HPDE6-E6E7 (cell line): ENCODE data around the gene PLA2G2F.

Experiments
- DNase-seq: peaks from one replicate; pipeline ENCODE4 v3.0.0; 2011; ENCODE audit warnings: missing footprints; ENCODE audit errors: extremely low spot score

Gene PLA2G2F

GRCh38 chr1:20168564-20169491 is 29.7 kb downstream of the PLA2G2F start:
- no peak for DNase-seq

- DNase-seq = no peak
These were observed 30.8 kb downstream of the PLA2G2F start for GRCh38 chr1:20169932-20170331.

- DNase-seq = no peak
These were observed 33.0 kb downstream of the PLA2G2F start for GRCh38 chr1:20172033-20172590.

GRCh38 chr1:20174937-20175666 is 36.0 kb downstream of the PLA2G2F start:
- no peak for DNase-seq

- no peak for DNase-seq
These were observed 39.7 kb downstream of the PLA2G2F start for GRCh38 chr1:20178634-20179370.

- no peak for DNase-seq
These were observed 40.4 kb downstream of the PLA2G2F start for GRCh38 chr1:20179371-20180128.

GRCh38 chr1:20180129-20180843 is 41.2 kb downstream of the PLA2G2F start:
- DNase-seq = no peak

- DNase-seq = no peak
These were observed 41.7 kb downstream of the PLA2G2F start for GRCh38 chr1:20180844-20181207.

GRCh38 chr1:20182415-20182814 is 43.3 kb downstream of the PLA2G2F start:
- no peak for DNase-seq

- no peak for DNase-seq
These were observed 43.9 kb downstream of the PLA2G2F start for GRCh38 chr1:20183035-20183434.

GRCh38 chr1:20183616-20184271 is 44.6 kb downstream of the PLA2G2F start:
- no peak for DNase-seq

- DNase-seq = no peak
These were observed 45.4 kb downstream of the PLA2G2F start for GRCh38 chr1:20184481-20184900.

GRCh38 chr1:20184997-20185833 is 46.1 kb downstream of the PLA2G2F start:
- no peak for DNase-seq

GRCh38 chr1:20185834-20186782 is 47.0 kb downstream of the PLA2G2F start, which contains the start of the genes PLA2G2C and UBXN10:
Gene PLA2G2C (minus strand): TSS chr1:20186518. CDS start chr1:20177363, 9,155 bp downstream.
Gene UBXN10 (plus strand): TSS chr1:20186096. CDS start chr1:20190562, 4,466 bp downstream.
- no peak for DNase-seq

- no peak for DNase-seq
These were observed 48.1 kb downstream of the PLA2G2F start for GRCh38 chr1:20187103-20187812.

- DNase-seq = no peak
These were observed 48.8 kb downstream of the PLA2G2F start for GRCh38 chr1:20187813-20188454.

- DNase-seq = no peak
These were observed 49.3 kb downstream of the PLA2G2F start for GRCh38 chr1:20188455-20188817.
